ENCODE data around the gene RPL32. TPM values are rescaled to one million over a fixed set of nuclear protein-coding genes. Genes with fewer than 3 reads are reported as not detected.

The RPL32 gene
- total RNA-seq, 1 experiment from 2014 or later, result 1,643 TPM

- no peak for TF ChIP-seq ARID4B (CRISPR knock-in tag; IDR thresholded peaks at IDR 0.05; ENCODE audit: borderline replicate concordance)
- peak; percentile 86 for TF ChIP-seq EMX1 (CRISPR knock-in tag; IDR thresholded peaks at IDR 0.05)
- peak; percentile 70; the same call in 1 of the 2 replicates for TF ChIP-seq ZNF425 (CRISPR knock-in tag; conservative IDR thresholded peaks at IDR 0.05)
- TF ChIP-seq NFATC4 (CRISPR knock-in tag; IDR thresholded peaks at IDR 0.05), result peak; percentile 83; the same call in 1 of the 2 replicates
- TF ChIP-seq ZNF219 (CRISPR knock-in tag; IDR thresholded peaks at IDR 0.05; ENCODE audit: borderline replicate concordance), result no peak
- no peak for TF ChIP-seq CTCF (IDR thresholded peaks at IDR 0.05)
- TF ChIP-seq ZNF138 (CRISPR knock-in tag; conservative IDR thresholded peaks at IDR 0.05), result no peak; the same call in 1 of the 2 replicates
- TF ChIP-seq FOXP1 (CRISPR knock-in tag; IDR thresholded peaks at IDR 0.05; ENCODE audit: borderline replicate concordance), result no peak
- no peak for TF ChIP-seq TCF7 (CRISPR knock-in tag; IDR thresholded peaks at IDR 0.05; ENCODE audit: low read depth)
- no peak for TF ChIP-seq MYBL2 (CRISPR knock-in tag; IDR thresholded peaks at IDR 0.05)
- peak; percentile 80; the same call in 1 of the 2 replicates for TF ChIP-seq PRRX2 (CRISPR knock-in tag; IDR thresholded peaks at IDR 0.05)
- TF ChIP-seq GTF2I (CRISPR knock-in tag; conservative IDR thresholded peaks at IDR 0.05), result no peak
- no peak for TF ChIP-seq SMAD4 (CRISPR knock-in tag; IDR thresholded peaks at IDR 0.05)
- no peak for TF ChIP-seq HMGA2 (CRISPR knock-in tag; IDR thresholded peaks at IDR 0.05)
- peak; percentile 83 for TF ChIP-seq ZNF671 (CRISPR knock-in tag; IDR thresholded peaks at IDR 0.05)
- no peak for TF ChIP-seq GABPB1 (CRISPR knock-in tag; IDR thresholded peaks at IDR 0.05)
- no peak for TF ChIP-seq ATF1 (CRISPR knock-in tag; IDR thresholded peaks at IDR 0.05)
- no peak for TF ChIP-seq MAX (CRISPR knock-in tag; IDR thresholded peaks at IDR 0.05)
- TF ChIP-seq ZNF532 (CRISPR knock-in tag; IDR thresholded peaks at IDR 0.05; ENCODE audit: borderline replicate concordance), result peak; percentile 53; the same call in 1 of the 2 replicates
- peak; percentile 20; the same call in 1 of the 2 replicates for TF ChIP-seq JUN (CRISPR knock-in tag; IDR thresholded peaks at IDR 0.05)
Measured at GRCh38 chr3:12832350-12833221, 8.8 kb downstream of the RPL32 start (continued).
